ENCODE measurements around the gene SLC6A2. TPM values are rescaled to one million over a fixed set of nuclear protein-coding genes. Genes with fewer than 3 reads are reported as not detected.

SLC6A2 gene
- total RNA-seq, 1 donor from 2014 or later = not detected

DNA sequence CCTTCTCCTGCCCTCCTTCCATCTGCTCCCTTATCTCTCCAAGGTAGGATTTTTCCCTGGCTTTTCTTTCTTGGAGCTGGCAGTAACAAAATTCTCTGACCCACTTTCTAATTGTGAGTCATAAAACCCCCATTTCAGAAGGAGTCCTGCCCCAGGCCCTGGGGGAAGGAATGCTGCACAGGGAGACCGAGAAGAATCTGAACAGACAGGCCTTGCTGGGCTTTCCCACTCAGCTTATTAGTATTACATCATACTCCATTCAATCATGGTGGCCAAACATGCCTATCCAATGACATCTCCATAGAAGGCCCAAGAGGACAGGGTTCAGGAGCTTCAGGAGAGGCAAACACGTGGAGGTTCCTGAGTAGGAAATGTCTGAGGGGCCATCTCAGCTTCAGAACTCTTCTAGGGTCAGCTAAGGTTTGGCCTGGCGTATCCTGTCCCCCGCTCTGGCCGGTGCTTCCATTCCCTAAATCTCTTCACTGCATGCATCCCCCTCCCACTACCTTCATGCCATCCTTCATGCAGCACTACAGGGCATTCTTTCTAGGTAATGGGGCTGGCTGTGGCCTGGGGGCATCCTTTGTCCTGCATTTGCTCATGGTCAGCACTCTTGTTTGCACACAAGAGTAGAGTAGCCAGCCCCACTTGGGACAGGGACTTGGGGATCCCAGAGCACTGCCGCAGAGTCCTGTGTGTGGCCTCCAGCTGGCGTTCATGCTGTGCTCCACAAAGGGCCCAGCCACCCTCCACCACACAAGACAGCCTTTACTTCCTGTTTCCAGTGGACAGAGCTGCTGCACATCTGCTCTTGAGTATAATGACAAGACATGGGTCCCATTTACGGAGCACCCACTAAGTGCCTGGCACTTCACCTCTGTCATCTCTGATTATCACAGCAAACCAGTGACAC lies 8.2 kb downstream of the SLC6A2 start:
- H3K9ac ChIP-seq = no peak overlapping the region
- Mint-ChIP-seq H3K4me3 (no peak overlapping the region), H3K9me3 (no peaks in the 10 kb centered on the region), H3K27ac (no peak overlapping the region), H3K4me1 (peaks cover 6% of the 10 kb centered on the region), H3K36me3 (no peaks in the 10 kb centered on the region), H3K27me3 (ENCODE audit: insufficient read depth, low read depth) (peaks cover 7% of the 10 kb centered on the region)
- no peaks in the 10 kb centered on the region for H3K79me2 ChIP-seq (ENCODE audit: low read depth)
- no peaks in the 10 kb centered on the region for H3K9me3 ChIP-seq (ENCODE audit: low read depth)
- no peak overlapping the region for H3K4me2 ChIP-seq
- no peak overlapping the region for H3K27ac ChIP-seq
- no peak for DNase-seq (ENCODE audit: low spot score)
- H3F3A ChIP-seq (ENCODE audit: low read depth) = no peaks in the 10 kb centered on the region
- H3K27me3 ChIP-seq = peaks cover 21% of the 10 kb centered on the region
- no peak overlapping the region for H3K4me3 ChIP-seq
- no peaks in the 10 kb centered on the region for H3K4me1 ChIP-seq
- TF ChIP-seq, protein P1, sequence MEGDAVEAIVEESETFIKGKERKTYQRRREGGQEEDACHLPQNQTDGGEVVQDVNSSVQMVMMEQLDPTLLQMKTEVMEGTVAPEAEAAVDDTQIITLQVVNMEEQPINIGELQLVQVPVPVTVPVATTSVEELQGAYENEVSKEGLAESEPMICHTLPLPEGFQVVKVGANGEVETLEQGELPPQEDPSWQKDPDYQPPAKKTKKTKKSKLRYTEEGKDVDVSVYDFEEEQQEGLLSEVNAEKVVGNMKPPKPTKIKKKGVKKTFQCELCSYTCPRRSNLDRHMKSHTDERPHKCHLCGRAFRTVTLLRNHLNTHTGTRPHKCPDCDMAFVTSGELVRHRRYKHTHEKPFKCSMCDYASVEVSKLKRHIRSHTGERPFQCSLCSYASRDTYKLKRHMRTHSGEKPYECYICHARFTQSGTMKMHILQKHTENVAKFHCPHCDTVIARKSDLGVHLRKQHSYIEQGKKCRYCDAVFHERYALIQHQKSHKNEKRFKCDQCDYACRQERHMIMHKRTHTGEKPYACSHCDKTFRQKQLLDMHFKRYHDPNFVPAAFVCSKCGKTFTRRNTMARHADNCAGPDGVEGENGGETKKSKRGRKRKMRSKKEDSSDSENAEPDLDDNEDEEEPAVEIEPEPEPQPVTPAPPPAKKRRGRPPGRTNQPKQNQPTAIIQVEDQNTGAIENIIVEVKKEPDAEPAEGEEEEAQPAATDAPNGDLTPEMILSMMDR (IDR thresholded peaks at IDR 0.05) = no peak
- TF ChIP-seq EZH2phosphoT487 (IDR thresholded peaks at IDR 0.05) = no peak
- TF ChIP-seq EZH2 (IDR thresholded peaks at IDR 0.05) = no peak
- H2AFZ ChIP-seq (replicated peaks) = no peak overlapping the region
- no peaks in the 10 kb centered on the region for H3K36me3 ChIP-seq
- H4K20me1 ChIP-seq (ENCODE audit: low read depth) = no peaks in the 10 kb centered on the region

DNA sequence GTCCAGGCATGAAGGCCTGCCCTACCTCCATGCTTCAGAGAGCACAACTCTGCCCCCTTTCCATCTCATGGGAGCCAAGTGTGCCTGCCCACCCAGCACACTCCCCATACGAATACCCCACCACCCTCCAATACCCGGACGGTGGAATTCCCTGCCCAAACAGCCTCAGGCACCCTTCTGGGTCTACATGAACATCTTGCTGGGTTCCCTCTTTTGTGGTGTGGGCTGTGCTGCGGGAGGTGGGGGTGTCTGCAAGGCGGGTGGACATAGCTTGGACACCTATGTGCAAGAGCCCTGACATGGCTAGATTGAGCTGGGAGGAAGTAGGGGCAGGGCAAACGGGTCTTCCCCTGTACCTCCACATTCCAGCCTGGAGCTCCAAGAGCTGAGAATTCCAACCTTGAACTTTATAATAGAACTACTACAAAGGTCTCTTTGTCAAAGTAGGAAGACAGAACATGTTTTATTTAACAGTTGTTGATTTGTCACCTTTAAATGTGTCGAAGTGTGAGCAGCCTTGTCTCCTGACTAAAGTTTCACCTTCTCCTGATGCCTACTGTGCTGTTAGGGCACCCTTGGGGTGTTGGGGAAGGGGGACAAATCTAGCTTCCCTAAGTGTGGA lies 9.1 kb downstream of the SLC6A2 start:
- H3K79me2 ChIP-seq (ENCODE audit: low read depth) = no peaks in the 10 kb centered on the region
- no peaks in the 10 kb centered on the region for H4K20me1 ChIP-seq (ENCODE audit: low read depth)
- no peaks in the 10 kb centered on the region for H3K36me3 ChIP-seq
- Mint-ChIP-seq H3K36me3 (no peaks in the 10 kb centered on the region), H3K4me1 (peaks cover 6% of the 10 kb centered on the region), H3K27ac (no peak overlapping the region), H3K27me3 (ENCODE audit: insufficient read depth, low read depth) (peaks cover 7% of the 10 kb centered on the region), H3K4me3 (no peak overlapping the region), H3K9me3 (no peaks in the 10 kb centered on the region)
- H3F3A ChIP-seq (ENCODE audit: low read depth) = no peaks in the 10 kb centered on the region
- peaks cover 12% of the 10 kb centered on the region for H3K27me3 ChIP-seq
- H3K27ac ChIP-seq = no peak overlapping the region
- no peaks in the 10 kb centered on the region for H3K4me1 ChIP-seq
- no peak for TF ChIP-seq EZH2phosphoT487 (IDR thresholded peaks at IDR 0.05)
- no peak for TF ChIP-seq EZH2 (IDR thresholded peaks at IDR 0.05)
- TF ChIP-seq, protein P1 (IDR thresholded peaks at IDR 0.05) = no peak
- H3K4me2 ChIP-seq = no peak overlapping the region
- H3K9ac ChIP-seq = no peak overlapping the region
- DNase-seq (ENCODE audit: low spot score) = no peak
- no peak overlapping the region for H3K4me3 ChIP-seq
- no peaks in the 10 kb centered on the region for H3K9me3 ChIP-seq (ENCODE audit: low read depth)
- H2AFZ ChIP-seq (replicated peaks) = no peak overlapping the region

DNA sequence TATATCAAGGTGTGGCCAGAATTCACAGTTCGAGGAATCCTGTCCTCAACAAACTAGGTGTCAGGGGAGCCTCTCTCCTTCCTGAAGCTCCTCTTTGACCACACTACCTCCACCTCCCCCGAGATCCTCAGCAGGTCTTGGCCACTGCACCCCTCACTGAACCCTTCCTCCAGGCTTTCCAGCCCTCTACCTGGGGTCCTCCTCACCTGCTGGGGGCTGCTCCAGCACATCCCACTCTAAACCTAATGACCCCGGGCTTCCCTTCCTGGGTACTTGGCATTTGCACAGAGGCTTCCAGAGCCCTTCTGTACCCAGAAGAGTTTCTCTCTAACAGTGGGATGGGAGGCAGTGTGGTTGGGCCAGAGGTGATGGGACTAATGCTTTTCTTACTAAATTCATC lies 9.7 kb downstream of the SLC6A2 start:
- no peaks in the 10 kb centered on the region for H3F3A ChIP-seq (ENCODE audit: low read depth)
- DNase-seq (ENCODE audit: low spot score) = no peak
- H3K27ac Mint-ChIP-seq = no peak overlapping the region
- peaks cover 6% of the 10 kb centered on the region for H3K4me1 Mint-ChIP-seq
- no peaks in the 10 kb centered on the region for H3K9me3 ChIP-seq (ENCODE audit: low read depth)
- no peaks in the 10 kb centered on the region for H3K36me3 Mint-ChIP-seq
- no peak overlapping the region for H3K4me2 ChIP-seq
- no peaks in the 10 kb centered on the region for H3K9me3 Mint-ChIP-seq
- no peaks in the 10 kb centered on the region for H3K79me2 ChIP-seq (ENCODE audit: low read depth)
- H3K4me3 ChIP-seq = no peak overlapping the region
- H3K9ac ChIP-seq = no peak overlapping the region
- peaks cover 6% of the 10 kb centered on the region for H3K27me3 ChIP-seq
- peaks cover 7% of the 10 kb centered on the region for H3K27me3 Mint-ChIP-seq (ENCODE audit: insufficient read depth, low read depth)
- H3K27ac ChIP-seq = no peak overlapping the region
- H2AFZ ChIP-seq (replicated peaks) = no peak overlapping the region
- no peaks in the 10 kb centered on the region for H3K4me1 ChIP-seq
- H4K20me1 ChIP-seq (ENCODE audit: low read depth) = no peaks in the 10 kb centered on the region
- no peaks in the 10 kb centered on the region for H3K36me3 ChIP-seq
- TF ChIP-seq, protein P1 (IDR thresholded peaks at IDR 0.05) = no peak
- TF ChIP-seq EZH2phosphoT487 (IDR thresholded peaks at IDR 0.05) (no peak), EZH2 (IDR thresholded peaks at IDR 0.05) (no peak)
- no peak overlapping the region for H3K4me3 Mint-ChIP-seq

Data from neural progenitor cell (in vitro differentiated cells).